Uterus (tissue), 2 donors: ENCODE results near the gene RPLP1.
A peak's percentile ranks its signal among the peaks of the same experiment; 100 is the strongest.

Source experiments
- POLR2A ChIP-seq, 2 donors: fragments of 450-650 bp; IDR thresholded peaks; one replicate each; pipeline ENCODE4 v1.6.1; 2016; ENCODE audit warnings: antibody characterized with exemption in 2 of 2, mild to moderate bottlenecking in 1 of 2, moderate library complexity in 1 of 2
- TF ChIP-seq, protein P1 (sequence below), 4 experiments: fragments of 200-600 bp in 2 of 4; fragments of 450-650 bp in 2 of 4; sonication (generic) in 2 of 4; IDR thresholded peaks; one replicate each; pipeline ENCODE4 v1.5.1; 2016 to 2019; ENCODE audit warnings: antibody characterized with exemption in 4 of 4, mild to moderate bottlenecking in 2 of 4, moderate library complexity in 1 of 4

DNA sequence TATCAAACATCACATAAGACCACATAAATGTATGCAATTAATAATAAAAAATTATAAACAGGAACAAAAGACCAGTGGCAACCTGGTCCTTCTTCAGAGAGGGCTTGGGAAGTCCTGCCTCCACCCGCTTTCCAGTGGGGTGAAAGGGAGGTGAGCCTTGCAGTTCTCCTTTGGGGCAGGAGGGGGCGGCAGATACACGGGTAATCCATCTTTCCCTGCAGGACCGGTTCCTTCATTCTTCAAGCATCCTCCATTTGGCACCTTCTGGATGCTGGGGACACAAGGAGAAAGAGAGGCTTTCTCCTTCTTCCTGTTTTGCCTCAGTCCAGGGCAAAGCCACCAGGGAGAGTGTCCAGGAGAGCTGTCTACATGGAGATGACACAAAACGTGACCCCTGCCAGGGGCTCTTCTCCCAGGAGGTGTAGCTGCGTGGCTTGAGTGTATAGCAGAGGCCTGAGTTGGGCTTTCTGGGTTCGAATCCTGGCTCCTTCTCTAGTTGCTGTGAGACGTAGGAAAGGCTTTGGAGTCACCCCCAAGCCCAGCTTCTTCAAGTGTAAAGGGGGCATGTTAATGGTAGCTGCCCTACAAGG is 23.2 kb downstream of the RPLP1 start:
- TF ChIP-seq, protein P1, sequence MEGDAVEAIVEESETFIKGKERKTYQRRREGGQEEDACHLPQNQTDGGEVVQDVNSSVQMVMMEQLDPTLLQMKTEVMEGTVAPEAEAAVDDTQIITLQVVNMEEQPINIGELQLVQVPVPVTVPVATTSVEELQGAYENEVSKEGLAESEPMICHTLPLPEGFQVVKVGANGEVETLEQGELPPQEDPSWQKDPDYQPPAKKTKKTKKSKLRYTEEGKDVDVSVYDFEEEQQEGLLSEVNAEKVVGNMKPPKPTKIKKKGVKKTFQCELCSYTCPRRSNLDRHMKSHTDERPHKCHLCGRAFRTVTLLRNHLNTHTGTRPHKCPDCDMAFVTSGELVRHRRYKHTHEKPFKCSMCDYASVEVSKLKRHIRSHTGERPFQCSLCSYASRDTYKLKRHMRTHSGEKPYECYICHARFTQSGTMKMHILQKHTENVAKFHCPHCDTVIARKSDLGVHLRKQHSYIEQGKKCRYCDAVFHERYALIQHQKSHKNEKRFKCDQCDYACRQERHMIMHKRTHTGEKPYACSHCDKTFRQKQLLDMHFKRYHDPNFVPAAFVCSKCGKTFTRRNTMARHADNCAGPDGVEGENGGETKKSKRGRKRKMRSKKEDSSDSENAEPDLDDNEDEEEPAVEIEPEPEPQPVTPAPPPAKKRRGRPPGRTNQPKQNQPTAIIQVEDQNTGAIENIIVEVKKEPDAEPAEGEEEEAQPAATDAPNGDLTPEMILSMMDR (IDR thresholded peaks at IDR 0.05): peak; percentile 81 to 88 (median 86)
- TF ChIP-seq POLR2A (IDR thresholded peaks at IDR 0.05): no peak
